Thyroid gland (tissue), 4 donors: ENCODE data around the gene SLC4A4.

Experiments
- CTCF ChIP-seq, 6 experiments: fragments of 200-600 bp in 3 of 6; fragments of 450-650 bp in 3 of 6; sonication (generic) in 3 of 6; IDR thresholded peaks; one replicate each; pipeline ENCODE4 v1.5.1; 2016 to 2019; ENCODE audit warnings: antibody characterized with exemption in 6 of 6, mild to moderate bottlenecking in 2 of 6, inconsistent platforms in 1 of 6, moderate library complexity in 1 of 6
- POLR2A ChIP-seq, 2 donors: fragments of 450-650 bp; IDR thresholded peaks; one replicate each; pipeline ENCODE4 v1.6.1; 2017; ENCODE audit warnings: antibody characterized with exemption in 2 of 2, mild to moderate bottlenecking in 2 of 2, moderate library complexity in 1 of 2

GRCh38 chr4:71571346-71571745, 232.5 kb downstream of the SLC4A4 start:
- TF ChIP-seq CTCF (IDR thresholded peaks at IDR 0.05) (no peak), POLR2A (IDR thresholded peaks at IDR 0.05) (no peak)
